NT2/D1 (cell line): ENCODE results near the gene CREG2.

Experiments
- SUZ12 ChIP-seq: IDR thresholded peaks from 2 replicates; pipeline ENCODE4 v1.6.1; 2011; ENCODE audit not compliant: insufficient read length, insufficient read depth; ENCODE audit errors: extremely low read depth
- YY1 ChIP-seq: IDR thresholded peaks from 2 replicates; pipeline ENCODE4 v1.6.1; 2011; ENCODE audit not compliant: insufficient read length, insufficient read depth
- ZNF274 ChIP-seq: IDR thresholded peaks from 2 replicates; pipeline ENCODE4 v1.6.1; 2011; ENCODE audit warnings: mild to moderate bottlenecking, low read depth, low read length

- no peak for TF ChIP-seq YY1
- TF ChIP-seq SUZ12, result no peak
- no peak for TF ChIP-seq ZNF274
Measured at GRCh38 chr2:101427743-101428142, 40.4 kb upstream of the CREG2 start.
